ENCODE measurements around the gene LRP8. TPM values are rescaled to one million over a fixed set of nuclear protein-coding genes. Genes with fewer than 3 reads are reported as not detected.

LRP8 gene
- total and polyA plus RNA-seq, 9 of the 15 experiments (the other 6 are each of a cell fraction or from before 2014, with no cell fraction given), result 7.1 to 56.1 (median 31.3) TPM

DNA sequence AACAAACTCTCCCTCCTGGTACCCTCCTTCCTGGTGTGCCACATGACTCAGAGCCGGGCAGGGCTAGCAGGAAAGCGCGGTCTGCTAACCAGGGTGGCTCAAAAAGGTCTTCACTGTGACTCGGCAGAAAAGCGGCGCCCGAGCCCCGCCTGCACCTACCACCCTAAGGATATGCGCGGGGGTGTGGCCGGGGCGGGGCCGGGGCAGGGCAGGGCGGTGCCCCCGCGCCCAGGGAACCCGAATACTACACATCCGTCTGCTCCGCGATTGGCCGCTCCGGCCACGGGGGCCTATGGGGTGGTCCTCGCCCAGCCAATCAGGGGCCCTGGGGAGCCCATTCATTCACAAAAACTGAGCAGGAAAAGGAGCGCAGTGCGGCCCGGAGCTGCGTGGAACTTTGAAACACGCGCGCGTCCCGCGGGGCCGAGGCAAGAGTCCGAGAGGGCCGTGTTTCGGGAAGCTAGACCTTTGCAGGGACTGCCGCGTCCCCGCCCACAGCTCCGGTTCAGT lies 1.7 kb downstream of the LRP8 start (continued):
- TF ChIP-seq, protein P1, sequence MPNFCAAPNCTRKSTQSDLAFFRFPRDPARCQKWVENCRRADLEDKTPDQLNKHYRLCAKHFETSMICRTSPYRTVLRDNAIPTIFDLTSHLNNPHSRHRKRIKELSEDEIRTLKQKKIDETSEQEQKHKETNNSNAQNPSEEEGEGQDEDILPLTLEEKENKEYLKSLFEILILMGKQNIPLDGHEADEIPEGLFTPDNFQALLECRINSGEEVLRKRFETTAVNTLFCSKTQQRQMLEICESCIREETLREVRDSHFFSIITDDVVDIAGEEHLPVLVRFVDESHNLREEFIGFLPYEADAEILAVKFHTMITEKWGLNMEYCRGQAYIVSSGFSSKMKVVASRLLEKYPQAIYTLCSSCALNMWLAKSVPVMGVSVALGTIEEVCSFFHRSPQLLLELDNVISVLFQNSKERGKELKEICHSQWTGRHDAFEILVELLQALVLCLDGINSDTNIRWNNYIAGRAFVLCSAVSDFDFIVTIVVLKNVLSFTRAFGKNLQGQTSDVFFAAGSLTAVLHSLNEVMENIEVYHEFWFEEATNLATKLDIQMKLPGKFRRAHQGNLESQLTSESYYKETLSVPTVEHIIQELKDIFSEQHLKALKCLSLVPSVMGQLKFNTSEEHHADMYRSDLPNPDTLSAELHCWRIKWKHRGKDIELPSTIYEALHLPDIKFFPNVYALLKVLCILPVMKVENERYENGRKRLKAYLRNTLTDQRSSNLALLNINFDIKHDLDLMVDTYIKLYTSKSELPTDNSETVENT (CRISPR knock-in tag; IDR thresholded peaks at IDR 0.05), result peak; percentile 83; the same call in 1 of the 2 replicates
- TF ChIP-seq, protein P2, sequence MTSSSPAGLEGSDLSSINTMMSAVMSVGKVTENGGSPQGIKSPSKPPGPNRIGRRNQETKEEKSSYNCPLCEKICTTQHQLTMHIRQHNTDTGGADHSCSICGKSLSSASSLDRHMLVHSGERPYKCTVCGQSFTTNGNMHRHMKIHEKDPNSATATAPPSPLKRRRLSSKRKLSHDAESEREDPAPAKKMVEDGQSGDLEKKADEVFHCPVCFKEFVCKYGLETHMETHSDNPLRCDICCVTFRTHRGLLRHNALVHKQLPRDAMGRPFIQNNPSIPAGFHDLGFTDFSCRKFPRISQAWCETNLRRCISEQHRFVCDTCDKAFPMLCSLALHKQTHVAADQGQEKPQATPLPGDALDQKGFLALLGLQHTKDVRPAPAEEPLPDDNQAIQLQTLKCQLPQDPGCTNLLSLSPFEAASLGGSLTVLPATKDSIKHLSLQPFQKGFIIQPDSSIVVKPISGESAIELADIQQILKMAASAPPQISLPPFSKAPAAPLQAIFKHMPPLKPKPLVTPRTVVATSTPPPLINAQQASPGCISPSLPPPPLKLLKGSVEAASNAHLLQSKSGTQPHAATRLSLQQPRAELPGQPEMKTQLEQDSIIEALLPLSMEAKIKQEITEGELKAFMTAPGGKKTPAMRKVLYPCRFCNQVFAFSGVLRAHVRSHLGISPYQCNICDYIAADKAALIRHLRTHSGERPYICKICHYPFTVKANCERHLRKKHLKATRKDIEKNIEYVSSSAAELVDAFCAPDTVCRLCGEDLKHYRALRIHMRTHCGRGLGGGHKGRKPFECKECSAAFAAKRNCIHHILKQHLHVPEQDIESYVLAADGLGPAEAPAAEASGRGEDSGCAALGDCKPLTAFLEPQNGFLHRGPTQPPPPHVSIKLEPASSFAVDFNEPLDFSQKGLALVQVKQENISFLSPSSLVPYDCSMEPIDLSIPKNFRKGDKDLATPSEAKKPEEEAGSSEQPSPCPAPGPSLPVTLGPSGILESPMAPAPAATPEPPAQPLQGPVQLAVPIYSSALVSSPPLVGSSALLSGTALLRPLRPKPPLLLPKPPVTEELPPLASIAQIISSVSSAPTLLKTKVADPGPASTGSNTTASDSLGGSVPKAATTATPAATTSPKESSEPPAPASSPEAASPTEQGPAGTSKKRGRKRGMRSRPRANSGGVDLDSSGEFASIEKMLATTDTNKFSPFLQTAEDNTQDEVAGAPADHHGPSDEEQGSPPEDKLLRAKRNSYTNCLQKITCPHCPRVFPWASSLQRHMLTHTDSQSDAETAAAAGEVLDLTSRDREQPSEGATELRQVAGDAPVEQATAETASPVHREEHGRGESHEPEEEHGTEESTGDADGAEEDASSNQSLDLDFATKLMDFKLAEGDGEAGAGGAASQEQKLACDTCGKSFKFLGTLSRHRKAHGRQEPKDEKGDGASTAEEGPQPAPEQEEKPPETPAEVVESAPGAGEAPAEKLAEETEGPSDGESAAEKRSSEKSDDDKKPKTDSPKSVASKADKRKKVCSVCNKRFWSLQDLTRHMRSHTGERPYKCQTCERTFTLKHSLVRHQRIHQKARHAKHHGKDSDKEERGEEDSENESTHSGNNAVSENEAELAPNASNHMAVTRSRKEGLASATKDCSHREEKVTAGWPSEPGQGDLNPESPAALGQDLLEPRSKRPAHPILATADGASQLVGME (CRISPR knock-in tag; IDR thresholded peaks at IDR 0.05), result no peak
- TF ChIP-seq ZNF57 (CRISPR knock-in tag; IDR thresholded peaks at IDR 0.05) (no peak), ZNF583 (CRISPR knock-in tag; IDR thresholded peaks at IDR 0.05) (no peak), ZBTB8A (IDR thresholded peaks at IDR 0.05; ENCODE audit: partially characterized antibody) (no peak), SMAD1 (IDR thresholded peaks at IDR 0.05; ENCODE audit: low read depth, low read length, partially characterized antibody) (peak; percentile 23), NRF1 (conservative IDR thresholded peaks at IDR 0.05 in 1 of 2, IDR thresholded peaks at IDR 0.05 in 1 of 2) (peak; percentile 92 to 93), SRF (CRISPR knock-in tag; IDR thresholded peaks at IDR 0.05) (peak in 1 of 2 experiments; percentile 94; a peak in 2 of 4 replicates), PURB (CRISPR knock-in tag; IDR thresholded peaks at IDR 0.05; ENCODE audit: low read depth) (no peak), RBM25 (IDR thresholded peaks at IDR 0.05; ENCODE audit: low read depth, low read length, severe bottlenecking) (peak; percentile 89), NFE2 (IDR thresholded peaks at IDR 0.05; ENCODE audit: low read depth) (peak; percentile 100), RFX5 (IDR thresholded peaks at IDR 0.05; ENCODE audit: low read depth, low read length) (0 out of 2 replicates have a peak, but pooled peaks have one; percentile 21), SMC3 (conservative IDR thresholded peaks at IDR 0.05; ENCODE audit: insufficient read depth, low read depth, low read length) (no peak), KAT7 (CRISPR knock-in tag; IDR thresholded peaks at IDR 0.05; ENCODE audit: borderline replicate concordance) (no peak), ZC3H4 (CRISPR knock-in tag; IDR thresholded peaks at IDR 0.05; ENCODE audit: borderline replicate concordance) (no peak), LCOR (CRISPR knock-in tag; IDR thresholded peaks at IDR 0.05) (no peak), TBL1XR1 (IDR thresholded peaks at IDR 0.05; ENCODE audit: low read length in 2 of 2) (no peak), ZKSCAN8 (CRISPR knock-in tag; IDR thresholded peaks at IDR 0.05) (no peak)
- TF ChIP-seq, protein P3, sequence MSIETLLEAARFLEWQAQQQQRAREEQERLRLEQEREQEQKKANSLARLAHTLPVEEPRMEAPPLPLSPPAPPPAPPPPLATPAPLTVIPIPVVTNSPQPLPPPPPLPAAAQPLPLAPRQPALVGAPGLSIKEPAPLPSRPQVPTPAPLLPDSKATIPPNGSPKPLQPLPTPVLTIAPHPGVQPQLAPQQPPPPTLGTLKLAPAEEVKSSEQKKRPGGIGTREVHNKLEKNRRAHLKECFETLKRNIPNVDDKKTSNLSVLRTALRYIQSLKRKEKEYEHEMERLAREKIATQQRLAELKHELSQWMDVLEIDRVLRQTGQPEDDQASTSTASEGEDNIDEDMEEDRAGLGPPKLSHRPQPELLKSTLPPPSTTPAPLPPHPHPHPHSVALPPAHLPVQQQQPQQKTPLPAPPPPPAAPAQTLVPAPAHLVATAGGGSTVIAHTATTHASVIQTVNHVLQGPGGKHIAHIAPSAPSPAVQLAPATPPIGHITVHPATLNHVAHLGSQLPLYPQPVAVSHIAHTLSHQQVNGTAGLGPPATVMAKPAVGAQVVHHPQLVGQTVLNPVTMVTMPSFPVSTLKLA (conservative IDR thresholded peaks at IDR 0.05), result no peak

Measured in K562 (cell line).